ENCODE results near the gene DLX1.

The DLX1 gene

GRCh38 chr2:172088245-172089004 lies 3.1 kb downstream of the DLX1 start:
- no peak for DNase-seq

- DNase-seq = no peak
Observed at GRCh38 chr2:172089005-172089504, 3.7 kb downstream of the DLX1 start.

DNA sequence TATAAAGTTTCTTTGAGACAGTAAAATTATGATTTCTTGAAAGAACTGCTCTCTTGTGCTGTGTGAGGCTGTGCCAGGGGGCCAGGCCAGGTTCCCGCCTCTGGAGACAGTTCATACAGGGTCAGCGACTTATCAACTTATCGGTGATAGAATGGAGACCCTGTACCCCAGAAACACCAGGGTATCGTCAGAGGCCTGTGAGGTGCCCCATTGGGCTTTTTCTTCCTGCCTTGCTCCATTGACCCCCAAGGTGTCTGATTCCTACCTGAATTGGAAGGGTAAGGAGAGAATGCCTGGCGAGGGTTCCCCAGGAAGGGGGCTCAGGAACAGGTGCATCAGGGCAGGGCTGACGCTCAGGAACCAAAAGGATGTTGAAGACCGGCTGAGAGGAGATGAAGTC lies 4.3 kb downstream of the DLX1 start:
- no peak for DNase-seq

DNA sequence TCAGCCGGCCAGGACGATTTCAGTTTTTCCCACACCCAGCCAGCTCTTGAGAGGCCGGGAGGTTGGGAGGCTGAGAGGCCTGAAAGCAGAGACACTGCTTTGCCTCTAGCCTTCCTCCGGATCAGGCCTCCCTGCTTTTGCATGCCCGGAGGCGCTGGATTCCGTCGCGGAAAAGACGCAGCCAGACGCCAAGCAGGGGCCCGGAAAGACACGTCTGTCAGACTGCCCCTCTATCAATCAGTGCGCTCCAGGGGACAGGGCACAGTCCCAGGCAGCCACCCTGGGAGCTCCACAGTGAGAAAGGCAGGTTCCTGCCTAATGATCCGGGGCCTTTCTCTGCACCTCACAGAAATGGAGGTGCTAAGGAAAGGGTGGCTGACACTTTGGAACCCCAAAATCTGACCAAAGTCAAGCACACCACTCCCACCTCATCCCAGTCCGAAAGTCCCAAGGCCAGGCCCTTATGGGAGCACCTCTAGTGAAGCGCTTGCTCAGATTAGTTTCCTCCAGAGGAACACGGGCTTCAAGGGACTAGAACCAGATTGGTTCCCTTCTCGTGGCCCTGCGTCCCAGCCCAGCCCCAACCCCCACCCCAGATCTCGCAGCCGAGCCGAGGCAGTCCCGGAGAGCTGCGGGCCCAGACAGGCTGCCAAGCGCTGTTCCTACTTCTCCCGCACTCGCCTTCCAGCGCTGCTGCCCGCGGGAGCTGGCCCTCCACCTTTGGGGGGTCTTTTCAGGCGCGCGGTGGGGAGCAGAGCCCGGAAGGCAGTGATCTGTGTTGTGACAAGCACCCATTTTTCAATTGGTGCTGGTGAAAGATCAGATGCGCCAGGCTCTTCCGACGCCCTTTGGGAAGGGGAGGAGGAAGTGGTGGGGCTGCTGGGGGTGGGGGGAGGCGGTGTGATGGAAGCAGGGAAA lies 5.0 kb downstream of the DLX1 start:
- DNase-seq = no peak

GRCh38 chr2:172091000-172091641 lies 5.8 kb downstream of the DLX1 start:
- no peak for DNase-seq

GRCh38 chr2:172091761-172092566 lies 6.7 kb downstream of the DLX1 start:
- DNase-seq = no peak

GRCh38 chr2:172092716-172093415 lies 7.6 kb downstream of the DLX1 start:
- no peak for DNase-seq

- DNase-seq = peak in 1 of 2 donors; percentile 49
Observed at GRCh38 chr2:172093416-172094293, 8.3 kb downstream of the DLX1 start.

DNA sequence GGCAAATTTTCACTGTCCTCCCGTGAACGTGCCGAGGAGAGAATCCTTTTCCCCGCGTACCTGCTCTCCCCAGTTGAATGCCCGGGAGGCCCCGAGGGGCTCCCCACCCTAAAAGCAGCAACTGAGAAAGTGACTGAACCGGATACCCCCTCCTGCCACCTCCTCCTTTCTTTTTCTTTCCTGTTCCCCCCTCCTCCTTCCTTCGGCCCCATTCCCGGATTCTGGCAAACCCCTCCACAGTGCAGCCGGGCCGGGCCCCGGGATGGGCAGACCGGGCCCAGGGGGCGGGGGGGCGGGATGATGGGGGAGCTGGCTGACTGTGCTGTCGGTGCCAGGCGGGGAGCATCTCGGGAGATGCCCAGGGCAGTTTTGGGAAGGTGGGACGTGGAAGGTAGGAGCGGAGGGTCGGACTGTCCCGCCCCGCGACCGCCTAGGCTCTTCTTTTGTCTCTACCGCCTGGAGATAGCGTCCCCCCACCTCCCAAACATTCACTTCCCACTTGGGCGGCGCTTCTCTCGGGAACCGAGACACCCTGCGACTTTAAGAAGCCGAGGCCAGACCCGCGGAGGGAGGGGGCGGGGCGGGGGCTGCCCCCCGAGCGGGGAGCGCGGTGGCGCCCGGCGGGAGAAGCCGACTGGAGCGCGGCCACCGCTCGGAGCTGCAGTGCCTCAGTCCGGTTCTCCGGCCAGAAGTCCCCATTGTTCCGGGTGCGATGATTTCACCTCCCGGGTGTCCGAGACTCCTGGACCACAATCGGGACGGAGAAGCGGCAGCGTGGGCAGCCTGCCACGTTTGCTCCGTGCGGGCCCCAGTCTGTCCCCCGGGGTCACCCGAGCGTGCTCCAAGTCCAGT lies 9.2 kb downstream of the DLX1 start:
- no peak for DNase-seq

- peak; percentile 66 to 75 for DNase-seq
Observed at GRCh38 chr2:172095146-172095904, 10.0 kb downstream of the DLX1 start.

DNA sequence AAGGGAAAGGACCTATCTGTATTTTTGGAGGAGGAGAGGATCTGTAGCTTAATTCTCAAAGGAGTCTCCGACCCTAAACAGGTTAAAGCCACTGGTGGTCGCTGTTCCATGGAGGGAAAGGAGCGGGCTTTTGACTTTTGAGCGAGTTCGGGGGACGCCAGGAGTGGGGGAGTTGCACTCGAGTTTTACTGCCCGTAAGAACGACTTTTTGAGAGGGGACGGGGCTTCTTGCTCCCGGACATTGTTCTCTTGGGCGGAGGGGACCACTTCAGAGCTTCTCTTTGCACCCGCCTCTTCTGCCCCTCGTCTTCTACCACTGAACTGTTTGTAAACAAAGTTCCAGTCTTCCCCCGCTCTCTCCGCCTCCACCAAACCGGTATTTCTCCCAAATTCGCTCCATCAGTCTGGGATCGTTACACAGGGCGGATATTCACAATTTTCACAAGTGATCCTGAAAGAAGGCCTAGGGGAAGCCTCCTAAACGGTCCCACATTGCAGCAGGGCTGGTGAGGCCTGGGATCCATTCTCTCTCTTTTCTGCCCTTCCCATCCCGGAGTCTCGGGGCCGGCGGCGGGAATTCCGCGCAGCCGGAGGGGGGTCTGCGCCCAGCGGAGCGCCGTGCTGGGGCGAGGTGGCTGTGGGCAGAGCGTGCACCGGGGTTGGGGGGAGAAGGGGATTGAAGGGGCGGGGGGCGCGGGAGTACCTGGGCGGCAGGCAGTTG lies 10.8 kb downstream of the DLX1 start:
- DNase-seq = no peak

DNA sequence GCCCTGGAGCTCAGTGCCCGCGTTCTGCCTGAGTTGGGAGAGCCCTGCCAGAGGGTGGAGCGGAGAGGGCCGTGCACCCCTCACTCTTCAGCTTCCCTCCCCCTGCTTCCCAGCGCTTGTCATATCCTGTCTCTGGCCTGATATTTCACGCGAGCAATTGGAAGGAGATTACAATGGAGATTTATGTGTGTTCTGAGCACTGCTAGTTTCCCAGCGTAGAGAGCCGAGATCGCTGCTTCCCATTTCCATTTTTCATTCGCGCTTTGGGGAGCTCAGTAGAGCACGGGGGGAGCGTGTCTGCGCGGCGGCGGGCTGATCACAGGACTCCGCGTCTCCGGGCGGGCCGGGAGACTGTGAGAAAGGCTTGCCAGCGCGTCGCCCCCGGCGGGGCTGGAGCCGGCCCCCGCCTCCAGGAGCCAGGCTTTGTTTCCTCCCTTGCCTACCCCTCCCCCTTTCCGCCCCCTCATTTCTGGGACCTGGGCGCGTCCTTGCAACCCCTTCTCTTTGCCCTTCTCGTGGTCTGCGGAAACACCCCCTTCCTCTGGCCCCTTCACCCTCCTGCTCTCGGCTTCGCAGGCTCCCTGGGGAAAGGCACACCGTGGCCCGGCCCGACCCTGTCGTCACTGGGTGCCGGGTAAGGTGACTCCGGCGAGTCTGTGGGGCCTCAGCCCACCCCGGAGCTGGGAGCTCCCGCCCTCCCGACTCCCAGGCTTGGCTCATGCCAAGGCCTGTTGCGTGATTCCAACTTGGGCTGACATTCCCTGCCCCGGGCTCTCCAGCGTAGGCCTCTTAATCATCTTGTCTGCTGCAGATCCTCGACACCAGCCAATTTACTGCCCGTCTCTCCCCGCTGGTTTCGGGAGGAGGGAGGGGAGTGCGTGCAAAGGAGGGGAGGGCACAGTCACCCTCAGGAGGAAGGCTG lies 11.6 kb downstream of the DLX1 start:
- no peak for DNase-seq

GRCh38 chr2:172097557-172098131 lies 12.3 kb downstream of the DLX1 start:
- DNase-seq = no peak

DNA sequence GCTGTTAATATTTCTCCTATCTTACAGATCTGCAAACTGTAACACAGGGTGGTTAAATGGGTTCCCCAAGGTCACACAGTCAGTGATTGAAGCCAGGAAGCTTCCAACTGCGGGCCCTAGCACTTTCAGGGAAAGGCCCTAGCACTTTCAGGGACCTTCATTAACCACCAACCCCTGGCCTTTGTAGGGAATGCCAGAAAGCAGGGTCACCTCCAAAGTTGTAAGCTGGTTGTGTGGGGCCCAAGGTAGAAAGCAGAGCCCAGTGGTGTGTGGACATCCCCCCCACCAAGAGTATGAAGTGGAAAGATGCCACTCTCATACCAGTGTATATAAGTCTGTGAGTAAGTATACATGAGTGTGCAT lies 13.0 kb downstream of the DLX1 start:
- no peak for DNase-seq

DNA sequence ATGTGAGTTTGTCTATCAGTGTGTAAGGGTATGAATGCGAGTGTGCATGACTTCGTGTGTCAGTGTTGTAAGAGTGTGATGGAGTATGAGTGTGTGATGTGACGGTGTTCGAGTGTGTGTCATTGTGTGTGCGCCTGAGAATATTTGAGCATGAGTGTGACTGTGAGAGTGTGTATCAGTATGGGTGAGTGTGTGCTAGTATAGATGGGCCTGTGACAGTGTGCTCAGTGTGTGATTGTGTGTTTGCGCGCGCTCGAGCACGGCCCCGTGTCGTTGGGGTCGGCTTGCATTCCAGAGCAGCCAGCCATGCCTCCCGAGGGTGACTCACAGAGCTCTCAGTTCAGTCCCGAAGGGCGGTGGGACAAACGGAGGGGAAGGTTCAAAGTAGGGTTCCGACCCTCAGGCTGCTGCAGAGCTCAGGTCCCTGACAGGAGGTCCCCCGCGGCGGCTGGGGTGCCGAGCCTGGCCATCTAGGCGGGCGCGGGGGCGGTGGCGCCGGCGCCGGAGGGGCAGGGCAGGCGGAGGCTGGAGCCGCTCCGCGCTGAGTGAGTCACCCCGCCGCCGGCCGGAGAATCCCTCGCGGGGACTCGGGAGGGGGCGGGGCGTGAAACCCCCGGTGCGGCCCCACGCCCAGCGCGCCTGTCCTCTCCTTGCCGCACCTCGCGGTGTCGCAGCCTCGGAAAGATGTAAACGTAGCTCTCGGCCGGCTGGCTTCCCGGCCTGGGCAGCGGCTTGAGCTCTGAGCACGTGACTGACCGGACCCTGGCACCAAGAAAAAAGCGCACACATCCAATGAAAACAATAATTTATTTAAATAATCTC lies 13.6 kb downstream of the DLX1 start:
- peak; percentile 67 to 72 for DNase-seq

All from inflammatory macrophage treated with lipopolysaccharide for 1 hour (primary cell).